Stimulated activated CD4-positive, alpha-beta T cell treated with anti-CD3 and anti-CD28 coated beads, Interleukin-15, amount 100 ng/mL, for 1 hour (primary cell): ENCODE measurements around the gene KIFC1.
"Not testable (repeated sequence)": the region's sequence is repeated elsewhere in the genome, so short reads cannot be mapped to it uniquely, and the experiment has no call there.

ENCODE experiments used
- DNase-seq, 2 donors: peaks; one replicate each; pipeline ENCODE4 v3.0.0-alpha.2; 2020; ENCODE audit warnings: low read depth in 1 of 2, low spot score in 1 of 2

Gene KIFC1

DNA sequence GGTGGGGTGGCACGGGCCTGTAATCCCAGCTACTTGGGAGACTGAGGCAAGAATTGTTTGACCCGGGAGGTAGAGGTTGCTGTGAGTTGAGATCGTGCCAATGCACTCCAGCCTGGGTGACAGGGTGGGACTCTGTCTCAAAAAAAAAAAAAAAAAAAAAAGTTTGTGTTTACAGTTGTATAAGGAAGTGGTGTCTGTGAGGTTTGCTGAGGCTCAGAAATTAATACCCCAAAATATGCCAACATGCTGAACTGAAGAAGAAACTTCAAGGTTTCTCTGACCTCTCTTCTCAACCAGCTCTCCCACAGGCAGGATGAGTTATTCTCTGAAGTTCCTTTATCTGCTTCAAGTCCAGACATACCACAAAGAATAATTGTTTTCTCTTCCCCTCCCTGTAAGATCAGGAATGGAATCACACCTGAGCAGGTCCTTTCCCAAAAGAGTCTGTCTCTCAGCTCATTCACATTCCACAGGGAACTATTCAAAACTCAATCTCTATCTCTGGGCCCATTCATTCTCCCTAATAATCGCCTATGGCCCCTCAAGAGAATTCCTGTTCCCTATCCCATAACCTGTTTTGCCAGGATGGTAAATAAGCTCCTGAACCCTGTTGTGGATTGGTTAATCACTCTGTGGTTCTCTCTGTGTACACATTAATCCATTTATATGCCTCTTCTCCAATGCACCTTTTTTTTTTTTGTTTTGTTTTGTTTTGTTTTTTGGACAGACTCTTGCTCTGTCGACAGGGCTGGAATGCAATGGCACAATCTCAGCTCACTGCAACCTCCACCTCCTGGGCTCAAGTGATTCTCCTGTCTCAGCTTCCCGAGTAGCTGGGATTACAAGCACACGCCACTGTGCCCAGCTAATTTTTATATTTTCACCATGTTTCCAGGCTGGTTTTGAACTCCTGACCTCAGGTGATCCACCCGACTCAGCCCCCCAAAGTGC, 17.4 kb upstream of the KIFC1 start:
- no peak for DNase-seq

DNA sequence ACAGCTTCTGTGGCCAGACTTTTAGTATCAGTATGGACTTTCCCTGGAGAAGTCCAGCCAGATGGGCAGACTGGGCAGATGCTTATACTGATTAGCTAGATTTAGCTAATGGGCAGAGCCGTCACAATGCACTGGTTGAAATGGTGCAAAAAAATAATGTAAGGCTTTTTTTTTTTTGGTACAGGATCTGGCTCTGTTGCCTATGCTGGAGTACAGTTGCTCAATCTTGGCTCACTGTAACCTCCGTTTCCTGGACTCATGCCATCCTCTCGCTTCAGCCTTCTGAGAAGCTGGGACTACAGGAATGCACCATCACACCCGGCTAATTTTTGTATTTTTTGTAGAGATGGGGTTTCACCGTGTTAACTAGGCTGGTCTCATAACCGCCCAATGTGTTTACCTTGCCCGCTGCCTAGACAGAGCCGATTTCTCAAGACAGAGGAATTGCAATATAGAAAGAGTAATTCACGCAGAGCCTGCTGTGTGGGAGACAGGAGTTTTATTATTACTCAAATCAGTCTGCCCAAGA, 16.4 kb upstream of the KIFC1 start:
- DNase-seq = no peak

DNA sequence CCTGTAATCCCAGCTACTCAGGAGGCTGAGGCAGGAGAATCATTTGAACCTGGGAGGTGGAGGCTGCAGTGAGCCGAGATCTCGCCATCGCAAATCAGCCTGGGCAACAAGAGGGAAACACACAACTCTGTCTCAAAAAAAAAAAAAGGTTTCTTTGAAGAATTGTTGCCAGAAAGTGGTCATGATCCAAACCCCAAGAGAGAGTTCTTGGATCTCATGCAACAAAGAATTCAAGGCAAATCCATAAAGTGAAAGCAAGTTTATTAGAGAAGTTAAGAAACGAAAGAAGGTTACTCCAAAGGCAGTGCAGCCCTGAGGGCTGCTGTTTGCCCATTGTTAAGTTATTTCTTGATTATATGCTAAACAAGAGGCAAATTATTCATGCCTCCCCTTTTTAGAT, 14.5 kb upstream of the KIFC1 start:
- DNase-seq = no peak

DNA sequence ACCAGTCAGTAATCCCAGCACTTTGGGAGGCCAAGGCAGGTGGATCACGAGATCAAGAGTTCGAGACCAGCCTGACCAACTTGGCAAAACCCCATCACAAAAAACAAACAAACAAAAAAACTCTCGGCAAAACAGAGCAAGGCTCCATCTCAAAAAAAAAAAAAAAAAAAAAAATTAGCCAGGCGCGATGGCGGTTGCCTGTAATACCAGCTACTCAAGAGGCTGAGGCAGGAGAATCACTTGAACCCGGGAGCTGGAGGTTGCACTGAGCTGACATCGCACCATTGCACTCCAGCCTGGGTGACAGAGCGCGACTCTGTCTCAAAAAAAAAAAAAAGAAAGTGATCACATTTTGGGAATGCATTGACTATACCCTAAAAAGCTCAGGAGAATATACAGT, 12.4 kb upstream of the KIFC1 start:
- not testable (repeated sequence) for DNase-seq

DNA sequence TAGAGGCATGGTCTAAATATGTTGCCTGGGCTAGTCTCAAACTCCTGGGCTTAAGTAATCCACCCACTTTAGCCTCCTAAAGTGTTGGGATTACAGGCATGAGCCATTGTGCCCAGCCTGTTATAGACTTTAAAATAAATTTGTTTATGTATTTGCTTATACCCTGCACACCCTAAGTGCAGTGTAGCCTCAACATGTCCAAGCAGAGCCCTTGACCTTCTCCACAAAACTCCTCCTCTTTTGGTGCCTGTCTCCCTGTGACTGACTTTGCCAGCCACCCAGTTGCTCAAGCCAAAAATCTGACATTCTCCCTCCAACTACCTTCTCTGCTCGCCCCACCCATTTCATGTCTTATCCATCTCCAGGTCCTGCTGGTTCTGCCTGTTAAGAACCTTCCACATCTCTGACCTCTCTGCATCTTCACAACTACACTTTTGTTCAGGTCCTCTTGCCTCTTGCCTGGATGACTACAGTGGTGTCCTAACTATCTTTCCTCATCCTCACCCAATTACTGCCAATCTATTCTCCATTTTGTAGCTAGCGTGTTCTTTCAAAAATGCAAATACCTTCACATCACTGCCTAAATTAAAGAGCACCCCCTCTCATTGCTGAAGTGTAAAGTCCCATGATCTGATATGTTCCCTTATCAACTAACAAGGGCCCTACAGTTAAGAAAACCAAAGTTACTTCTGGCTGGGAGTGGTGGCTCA, 11.2 kb upstream of the KIFC1 start:
- no peak for DNase-seq

DNA sequence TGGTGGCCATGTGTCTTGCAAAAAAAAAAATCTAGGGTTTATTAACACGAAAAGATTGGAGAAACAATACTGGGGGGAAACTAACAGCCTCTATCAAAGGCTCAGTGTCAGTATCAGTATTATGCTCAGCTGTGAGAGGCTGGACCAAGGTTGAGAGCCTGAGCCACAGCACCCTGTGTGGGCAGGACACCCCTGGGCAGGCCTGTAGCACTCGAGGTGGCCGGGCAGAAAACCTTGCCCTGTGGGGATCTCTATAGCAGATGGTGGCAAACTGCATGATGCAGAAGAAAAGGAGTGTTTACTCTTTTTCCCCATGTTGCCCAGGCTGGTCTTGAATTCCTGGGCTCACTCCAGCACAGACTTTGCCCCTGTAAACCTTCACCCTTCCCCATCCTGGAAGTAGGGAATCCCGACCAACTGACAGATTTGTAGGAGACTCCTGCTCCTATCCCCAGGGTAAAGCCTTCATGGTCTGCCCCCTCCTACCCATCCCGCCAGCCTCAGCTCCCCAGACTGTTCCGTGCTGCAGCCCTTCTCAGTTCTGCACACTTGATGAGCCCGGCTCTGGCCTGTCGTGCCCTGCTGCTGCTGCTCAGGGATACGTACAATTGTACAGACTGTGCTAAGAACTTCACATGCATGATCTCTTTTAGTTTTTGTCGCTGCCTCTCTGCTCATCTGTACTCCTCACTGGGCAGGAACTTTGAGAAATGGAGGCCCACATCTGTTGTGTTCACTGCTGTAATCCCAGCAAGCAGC, 8.0 kb upstream of the KIFC1 start:
- DNase-seq = no peak

DNA sequence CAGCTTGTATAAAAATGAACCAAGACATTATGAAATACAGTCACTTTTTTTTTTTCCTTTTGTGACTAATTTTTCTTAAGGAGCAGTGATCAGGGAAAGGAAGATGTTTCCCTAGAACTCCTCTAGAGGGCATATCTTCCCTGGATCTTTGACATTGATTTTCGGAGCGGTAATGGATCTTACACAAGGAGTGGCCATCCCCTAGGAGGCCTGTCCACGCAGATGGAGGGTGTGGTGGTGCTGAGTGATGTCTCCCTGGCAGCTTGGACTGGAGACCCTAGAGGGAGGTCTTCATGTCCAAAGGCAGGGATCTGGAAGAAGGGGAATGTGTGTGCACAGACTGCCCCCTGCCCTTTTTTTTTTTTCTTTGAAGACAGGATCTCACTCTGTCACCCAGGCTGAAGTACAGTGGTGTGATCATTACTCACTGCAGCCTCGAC, 7.0 kb upstream of the KIFC1 start:
- DNase-seq = no peak

DNA sequence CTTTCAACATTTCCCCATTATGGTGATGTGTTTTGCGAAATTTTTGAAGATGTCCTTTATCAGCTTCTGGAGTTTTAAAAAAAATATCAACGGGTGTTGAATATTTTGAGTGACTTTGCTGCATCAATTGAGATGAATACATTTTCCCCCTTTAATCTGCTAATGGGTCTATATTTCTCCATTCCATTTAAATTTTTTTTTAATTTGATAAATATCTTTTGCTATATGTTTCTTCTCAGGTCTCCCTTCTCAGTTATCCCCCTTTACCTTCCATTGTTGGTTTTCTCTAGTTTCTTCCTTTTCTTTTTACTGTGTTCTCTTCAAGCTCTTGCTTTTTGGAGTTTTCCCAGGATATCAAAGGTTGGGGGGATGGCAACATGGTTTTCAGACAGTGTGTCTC, 1.4 kb upstream of the KIFC1 start:
- no peak for DNase-seq

DNA sequence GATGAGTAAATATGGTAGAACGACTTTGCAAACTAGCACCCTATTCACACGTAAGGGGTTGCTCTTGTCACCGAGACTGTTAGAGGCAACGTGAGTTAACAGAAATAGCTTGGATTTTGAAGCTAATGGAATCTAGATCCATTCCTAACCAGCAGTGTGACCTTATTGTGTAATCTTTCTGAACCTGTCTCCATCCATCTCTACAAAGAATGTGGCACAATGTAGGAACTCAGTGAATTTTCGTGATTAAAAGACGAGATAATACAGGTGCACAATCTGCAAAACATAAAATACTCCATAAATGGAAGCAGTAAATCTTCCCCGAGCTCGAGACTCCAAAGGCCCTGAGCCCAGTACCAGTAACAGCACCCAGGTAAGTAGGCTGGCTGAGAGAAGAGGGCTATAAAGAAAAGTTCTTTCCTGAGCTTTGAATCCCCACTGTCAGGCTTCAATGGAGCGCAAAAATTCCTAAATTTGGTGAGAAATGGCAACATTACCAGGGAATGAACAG, 801 bp upstream of the KIFC1 start:
- DNase-seq = no peak

DNA sequence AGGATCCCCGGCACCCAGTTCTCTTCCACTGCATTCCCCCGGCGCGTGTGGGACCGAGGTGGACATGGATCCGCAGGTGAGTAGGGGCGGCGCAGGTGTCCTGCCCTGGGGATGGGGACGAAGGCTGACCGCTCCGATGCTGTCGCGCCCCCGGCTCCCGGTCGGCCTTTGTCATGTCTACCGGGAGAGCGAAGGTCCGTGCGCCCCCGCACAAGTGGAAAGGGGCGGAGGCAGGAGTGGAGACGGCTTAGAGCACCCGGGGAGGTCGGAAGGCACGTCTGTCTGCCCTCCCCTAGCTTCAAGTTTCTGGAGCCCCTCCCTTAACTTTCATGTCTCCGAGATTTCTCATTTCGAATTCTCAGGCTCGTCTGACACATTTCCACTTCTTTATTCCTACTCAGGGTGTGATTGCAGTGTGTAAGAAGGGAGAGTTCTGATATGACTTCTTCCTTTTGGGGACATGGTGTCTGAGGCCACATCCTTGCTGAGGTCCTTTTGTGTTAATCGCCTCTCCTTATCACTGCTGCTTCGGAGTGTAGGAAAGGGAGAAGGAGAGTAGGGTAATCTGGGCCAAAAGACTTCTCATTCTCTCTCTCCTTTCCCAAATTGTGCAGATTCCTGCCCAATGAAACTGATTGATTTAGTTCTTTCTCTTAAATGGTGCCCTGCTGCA, 435 bp downstream of the KIFC1 start:
- DNase-seq = no peak

DNA sequence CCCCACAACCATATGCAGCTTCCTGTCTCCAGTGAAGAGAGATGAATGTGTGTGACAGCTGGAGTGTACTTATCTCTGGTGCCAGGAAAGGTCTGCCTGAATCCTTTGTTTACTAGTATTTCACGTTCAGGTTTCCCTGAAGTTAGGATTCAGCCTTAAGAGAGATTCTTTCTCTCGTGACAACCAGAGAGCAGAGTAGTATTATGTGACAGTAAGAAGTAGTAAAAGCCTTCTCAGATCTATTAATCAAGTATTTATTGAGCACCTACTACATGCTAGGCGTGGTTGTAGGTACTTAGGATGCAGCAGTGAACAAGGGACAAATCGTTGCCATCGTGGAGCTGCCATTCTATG, 949 bp downstream of the KIFC1 start:
- no peak for DNase-seq

DNA sequence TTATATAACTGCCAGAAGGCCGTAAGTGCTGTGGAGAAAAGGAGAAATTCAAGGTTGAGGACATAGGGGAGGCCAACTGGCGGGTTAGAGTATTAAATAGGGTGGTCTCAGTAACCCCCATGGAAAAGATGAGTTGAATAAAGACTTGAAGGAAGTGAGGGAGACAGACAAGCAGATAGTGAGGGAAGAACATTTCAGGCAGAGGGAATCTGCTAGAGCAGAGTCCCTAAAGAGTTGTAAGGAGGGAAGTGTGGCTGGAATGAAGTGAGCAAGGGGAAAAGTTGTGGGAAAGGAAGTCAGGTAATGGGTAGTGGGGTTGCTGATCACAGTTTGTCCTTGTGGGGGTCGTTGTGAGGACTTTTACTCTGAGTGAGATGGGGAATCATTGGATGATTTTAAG, 1.4 kb downstream of the KIFC1 start:
- no peak for DNase-seq

DNA sequence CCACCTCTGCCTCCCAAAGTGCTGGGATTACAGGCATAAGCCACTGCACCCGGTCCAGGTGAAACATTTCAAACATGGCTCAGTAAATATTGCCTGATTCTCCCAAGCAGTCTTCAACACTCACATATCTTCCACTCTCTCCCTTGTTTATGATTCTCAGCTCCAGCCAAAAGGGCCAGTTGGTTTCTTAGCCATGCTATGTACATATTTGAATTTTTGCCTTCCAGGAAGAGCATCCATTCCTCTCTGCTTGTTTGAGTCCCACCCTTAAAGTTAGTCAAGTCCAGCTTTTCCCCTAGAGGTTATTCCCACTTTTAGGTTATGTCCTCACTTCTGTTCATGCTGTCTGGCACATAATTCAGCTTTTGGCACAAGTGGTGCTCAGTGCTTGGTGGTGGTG, 5.9 kb downstream of the KIFC1 start:
- DNase-seq = no peak

DNA sequence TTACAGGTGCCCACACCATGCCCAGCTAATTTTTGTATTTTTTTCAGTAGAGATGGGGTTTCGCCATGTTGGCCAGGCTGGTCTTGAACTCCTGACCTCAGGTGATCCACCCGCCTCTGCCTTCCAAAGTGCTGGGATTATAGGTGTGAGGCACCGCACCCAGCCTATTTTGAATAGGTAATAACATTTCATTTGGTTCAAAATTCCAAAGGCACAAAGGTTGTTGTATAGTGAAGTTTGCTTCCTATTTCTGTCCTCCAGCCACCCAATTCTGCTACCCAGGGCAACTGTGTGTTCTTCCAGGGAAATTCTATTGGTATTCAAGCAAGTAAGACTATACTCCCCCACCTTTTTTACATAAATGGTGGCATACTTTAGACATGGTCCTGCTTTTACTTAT, 7.0 kb downstream of the KIFC1 start:
- not testable (repeated sequence) for DNase-seq

DNA sequence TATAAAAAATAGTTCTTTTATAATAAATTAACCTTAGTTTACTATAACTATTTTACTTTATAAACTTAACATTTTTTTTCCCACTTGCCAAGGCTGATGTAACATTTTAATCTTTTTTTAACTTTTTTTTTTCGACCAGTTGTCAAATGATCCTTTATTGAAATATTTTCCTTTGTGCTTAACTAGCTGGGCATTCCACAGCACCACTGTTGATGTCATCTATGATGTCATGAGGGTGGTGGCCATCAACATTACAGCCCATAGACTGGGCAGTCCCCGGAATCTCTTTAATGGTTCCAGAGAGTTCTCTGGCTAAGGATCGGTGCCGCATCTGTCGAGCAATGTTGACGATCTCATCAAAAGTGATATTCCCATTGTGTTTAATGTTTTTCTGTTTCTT, 8.3 kb downstream of the KIFC1 start:
- not testable (repeated sequence) for DNase-seq

DNA sequence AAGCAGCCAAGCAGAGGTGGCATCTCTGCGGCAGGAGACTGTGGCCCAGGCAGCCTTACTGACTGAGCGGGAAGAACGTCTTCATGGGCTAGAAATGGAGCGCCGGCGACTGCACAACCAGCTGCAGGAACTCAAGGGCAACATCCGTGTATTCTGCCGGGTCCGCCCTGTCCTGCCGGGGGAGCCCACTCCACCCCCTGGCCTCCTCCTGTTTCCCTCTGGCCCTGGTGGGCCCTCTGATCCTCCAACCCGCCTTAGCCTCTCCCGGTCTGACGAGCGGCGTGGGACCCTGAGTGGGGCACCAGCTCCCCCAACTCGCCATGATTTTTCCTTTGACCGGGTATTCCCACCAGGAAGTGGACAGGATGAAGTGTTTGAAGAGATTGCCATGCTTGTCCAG, 13.3 kb downstream of the KIFC1 start:
- no peak for DNase-seq

DNA sequence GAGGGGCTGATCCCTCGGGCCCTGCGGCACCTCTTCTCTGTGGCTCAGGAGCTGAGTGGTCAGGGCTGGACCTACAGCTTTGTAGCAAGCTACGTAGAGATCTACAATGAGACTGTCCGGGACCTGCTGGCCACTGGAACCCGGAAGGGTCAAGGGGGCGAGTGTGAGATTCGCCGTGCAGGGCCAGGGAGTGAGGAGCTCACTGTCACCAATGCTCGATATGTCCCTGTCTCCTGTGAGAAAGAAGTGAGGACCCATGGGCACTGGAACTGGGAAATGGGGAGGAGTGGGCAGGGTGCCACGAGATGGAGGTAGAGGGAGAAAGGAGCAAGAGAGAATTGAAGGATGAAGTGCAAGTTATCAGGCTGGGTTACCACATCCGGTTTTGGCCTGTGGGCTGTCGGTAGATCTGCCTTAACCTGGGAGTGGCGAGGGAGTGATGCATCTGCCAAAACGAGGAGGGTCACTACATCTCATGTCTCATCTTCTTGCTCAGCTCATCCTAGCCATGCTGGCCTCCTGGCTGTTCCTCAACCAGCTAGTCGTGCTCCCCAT, 13.8 kb downstream of the KIFC1 start:
- DNase-seq = no peak

DNA sequence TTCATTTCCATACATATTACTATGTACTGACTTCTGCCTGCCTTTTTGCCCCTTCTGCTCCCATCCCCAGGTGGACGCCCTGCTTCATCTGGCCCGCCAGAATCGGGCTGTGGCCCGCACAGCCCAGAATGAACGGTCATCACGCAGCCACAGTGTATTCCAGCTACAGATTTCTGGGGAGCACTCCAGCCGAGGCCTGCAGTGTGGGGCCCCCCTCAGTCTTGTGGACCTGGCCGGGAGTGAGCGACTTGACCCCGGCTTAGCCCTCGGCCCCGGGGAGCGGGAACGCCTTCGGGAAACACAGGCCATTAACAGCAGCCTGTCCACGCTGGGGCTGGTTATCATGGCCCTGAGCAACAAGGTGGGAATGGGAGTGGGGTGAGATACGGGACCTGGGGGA, 14.5 kb downstream of the KIFC1 start:
- DNase-seq = no peak

DNA sequence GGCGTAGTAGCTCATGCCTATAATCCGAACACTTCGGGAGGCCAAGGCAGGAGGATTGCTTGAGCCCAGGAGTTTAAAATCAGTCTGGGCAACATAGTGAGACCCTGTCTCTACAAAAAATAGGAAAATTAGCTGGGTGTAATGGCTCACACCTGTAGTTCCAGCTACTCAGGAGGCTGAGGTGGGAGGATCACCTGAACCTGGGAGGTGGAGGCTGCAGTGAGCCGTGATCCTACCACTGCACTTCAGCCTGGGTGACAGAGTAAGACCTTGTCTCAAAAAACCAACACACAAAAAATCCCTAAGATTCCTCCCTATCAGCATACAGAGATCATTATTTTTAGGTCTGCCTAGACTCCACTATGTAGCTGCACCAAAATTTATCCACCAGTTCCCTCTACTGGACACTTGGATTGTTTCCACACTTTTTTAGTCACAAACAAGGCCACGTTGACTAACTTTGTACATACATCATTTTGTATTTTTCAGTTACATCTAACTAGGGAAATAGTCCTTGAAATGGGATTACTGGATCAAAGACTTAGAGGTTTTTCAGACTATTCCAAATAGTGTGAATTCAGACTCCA, 15.6 kb downstream of the KIFC1 start:
- DNase-seq = no peak

DNA sequence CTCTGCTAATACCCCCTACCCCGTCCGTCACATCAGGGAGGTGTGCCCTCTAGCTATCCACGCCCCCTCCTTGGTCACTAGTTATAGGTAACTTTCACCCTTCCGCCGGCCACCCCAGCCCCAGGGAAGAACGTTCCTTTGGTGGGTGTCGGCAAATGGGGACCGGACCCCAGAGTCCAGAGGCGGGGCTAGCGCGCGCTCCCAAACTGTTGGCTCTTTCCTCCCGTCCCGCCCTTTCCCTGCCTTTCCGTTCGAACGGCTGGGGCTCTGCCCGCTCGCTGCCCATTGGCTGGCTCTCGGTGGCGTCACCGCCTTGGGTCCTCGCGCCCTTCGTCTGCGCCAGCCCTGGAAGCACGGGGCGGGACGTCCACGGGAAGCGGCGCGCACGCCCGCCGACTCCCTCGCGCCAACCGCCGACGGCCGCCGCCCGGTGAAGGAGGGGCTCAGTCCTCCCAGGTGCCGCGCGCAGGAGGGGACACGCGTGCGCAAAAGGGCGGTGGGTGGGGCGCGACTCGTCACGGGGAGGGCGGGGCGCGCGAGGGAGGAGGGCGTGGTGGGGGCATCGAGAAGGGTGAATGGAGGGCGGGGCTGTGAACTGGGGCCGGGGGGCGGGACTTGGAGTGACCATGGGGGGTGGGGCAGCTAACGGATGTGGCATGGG, 18.6 kb downstream of the KIFC1 start:
- DNase-seq = peak; percentile 95 to 96
